Measurements from ENCODE around the gene CIPC. TPM values are rescaled to one million over a fixed set of nuclear protein-coding genes. Genes with fewer than 3 reads are reported as not detected.

The CIPC gene
- total RNA-seq, 1 donor from 2014 or later, result 43.2 TPM

DNA sequence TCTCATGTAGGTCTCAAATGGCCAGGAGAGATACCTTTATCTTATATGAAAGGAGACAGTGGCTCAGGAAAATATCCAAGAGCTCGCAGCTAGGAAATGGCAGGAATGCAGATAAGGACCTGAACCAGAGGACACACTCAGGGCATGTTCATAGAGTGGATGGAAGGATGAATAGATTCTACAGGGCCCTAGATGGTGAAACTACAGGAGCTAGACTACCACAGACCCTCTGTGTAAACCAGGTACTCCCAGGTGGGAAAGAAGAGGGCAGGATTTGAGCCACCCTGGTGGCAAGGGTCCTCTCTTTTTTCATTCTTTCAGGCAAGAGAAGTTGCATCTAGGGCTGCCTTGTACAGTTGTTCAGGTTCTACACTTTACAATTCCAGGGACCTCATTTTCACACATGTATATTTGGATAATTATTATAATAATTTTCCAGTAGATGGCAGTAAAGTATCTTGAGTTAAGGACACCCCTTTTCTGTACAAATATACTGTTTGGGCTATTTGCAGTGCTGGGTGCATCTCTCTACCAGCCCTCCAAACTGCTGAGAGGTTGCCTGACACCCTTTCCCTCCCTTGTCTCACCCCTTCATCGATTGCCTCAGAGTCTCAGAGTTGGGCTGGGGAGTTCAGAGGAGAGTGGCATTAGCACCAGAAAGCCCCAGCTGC lies 54.0 kb downstream of the CIPC start:
- DNase-seq (ENCODE audit: extremely low spot score in 2 of 2), result no peak
- intact Hi-C loops (cut with DNase I), result no loop called here
- Histone ChIP-seq H3K36me3 (no peaks in the 10 kb centered on the region), H3K27ac (no peak overlapping the region), H3K9me3 (no peaks in the 10 kb centered on the region), H3K4me1 (no peaks in the 10 kb centered on the region), H3K4me3 (no peak overlapping the region), H3K27me3 (no peaks in the 10 kb centered on the region)
- TF ChIP-seq, protein P1, sequence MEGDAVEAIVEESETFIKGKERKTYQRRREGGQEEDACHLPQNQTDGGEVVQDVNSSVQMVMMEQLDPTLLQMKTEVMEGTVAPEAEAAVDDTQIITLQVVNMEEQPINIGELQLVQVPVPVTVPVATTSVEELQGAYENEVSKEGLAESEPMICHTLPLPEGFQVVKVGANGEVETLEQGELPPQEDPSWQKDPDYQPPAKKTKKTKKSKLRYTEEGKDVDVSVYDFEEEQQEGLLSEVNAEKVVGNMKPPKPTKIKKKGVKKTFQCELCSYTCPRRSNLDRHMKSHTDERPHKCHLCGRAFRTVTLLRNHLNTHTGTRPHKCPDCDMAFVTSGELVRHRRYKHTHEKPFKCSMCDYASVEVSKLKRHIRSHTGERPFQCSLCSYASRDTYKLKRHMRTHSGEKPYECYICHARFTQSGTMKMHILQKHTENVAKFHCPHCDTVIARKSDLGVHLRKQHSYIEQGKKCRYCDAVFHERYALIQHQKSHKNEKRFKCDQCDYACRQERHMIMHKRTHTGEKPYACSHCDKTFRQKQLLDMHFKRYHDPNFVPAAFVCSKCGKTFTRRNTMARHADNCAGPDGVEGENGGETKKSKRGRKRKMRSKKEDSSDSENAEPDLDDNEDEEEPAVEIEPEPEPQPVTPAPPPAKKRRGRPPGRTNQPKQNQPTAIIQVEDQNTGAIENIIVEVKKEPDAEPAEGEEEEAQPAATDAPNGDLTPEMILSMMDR (IDR thresholded peaks at IDR 0.05), result no peak
- TF ChIP-seq POLR2A (IDR thresholded peaks at IDR 0.05), result no peak
- TF ChIP-seq POLR2AphosphoS5 (IDR thresholded peaks at IDR 0.05; ENCODE audit: insufficient read depth in 1 of 2, low read depth in 1 of 2), result no peak

DNA sequence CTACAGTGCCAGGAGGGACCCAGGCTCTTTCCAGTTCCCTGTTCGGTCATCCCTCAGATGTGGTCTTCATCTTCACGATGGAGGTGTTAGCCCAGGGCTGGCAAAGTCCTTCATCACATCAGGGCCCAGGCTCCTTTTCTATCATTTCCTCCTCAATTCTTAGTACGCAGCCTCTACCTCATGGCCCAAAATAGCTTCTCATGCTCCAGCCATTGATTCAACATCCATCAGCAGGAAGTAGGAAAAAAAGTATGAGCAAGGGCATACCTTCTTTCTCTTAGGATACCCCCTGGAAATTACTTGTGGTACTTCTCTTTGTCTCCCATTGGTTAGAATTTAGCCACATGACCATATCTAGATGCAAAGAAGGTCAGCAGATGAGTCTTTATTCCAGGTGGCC lies 55.7 kb downstream of the CIPC start:
- H3K27me3 ChIP-seq, result no peaks in the 10 kb centered on the region
- no peaks in the 10 kb centered on the region for H3K36me3 ChIP-seq
- H3K4me1 ChIP-seq, result peaks cover 11% of the 10 kb centered on the region
- H3K27ac ChIP-seq, result no peak overlapping the region
- no peak overlapping the region for H3K4me3 ChIP-seq
- no peak for DNase-seq (ENCODE audit: extremely low spot score in 2 of 2)
- TF ChIP-seq POLR2AphosphoS5 (IDR thresholded peaks at IDR 0.05; ENCODE audit: insufficient read depth in 1 of 2, low read depth in 1 of 2), result no peak
- TF ChIP-seq, protein P1 (IDR thresholded peaks at IDR 0.05), result no peak
- no peak for TF ChIP-seq POLR2A (IDR thresholded peaks at IDR 0.05)
- no peaks in the 10 kb centered on the region for H3K9me3 ChIP-seq
- intact Hi-C loops (cut with DNase I), result no loop called here

DNA sequence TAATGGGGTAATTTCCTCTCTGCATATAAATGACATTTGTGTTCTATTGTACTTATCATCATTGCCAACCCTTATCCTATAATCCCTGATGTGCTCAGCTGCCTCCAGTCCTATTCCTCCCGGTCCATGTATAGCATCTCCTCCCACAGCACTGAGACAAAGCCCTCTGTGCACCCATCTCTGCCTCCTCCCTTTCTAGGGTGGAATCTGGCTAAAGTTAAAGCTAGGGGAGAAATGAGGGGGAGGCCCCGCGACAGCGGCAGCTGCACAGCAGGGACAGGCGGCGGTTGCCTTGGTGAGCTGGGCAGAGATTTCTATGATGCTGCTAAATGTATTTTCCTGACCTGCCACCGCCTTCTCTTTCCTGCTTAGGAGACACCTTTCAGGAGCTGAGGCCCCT lies 56.4 kb downstream of the CIPC start:
- Histone ChIP-seq H3K4me3 (no peak overlapping the region), H3K27ac (no peak overlapping the region), H3K36me3 (no peaks in the 10 kb centered on the region), H3K9me3 (no peaks in the 10 kb centered on the region), H3K4me1 (peaks cover 13% of the 10 kb centered on the region), H3K27me3 (no peaks in the 10 kb centered on the region)
- TF ChIP-seq POLR2A (IDR thresholded peaks at IDR 0.05) (no peak), POLR2AphosphoS5 (IDR thresholded peaks at IDR 0.05; ENCODE audit: insufficient read depth in 1 of 2, low read depth in 1 of 2) (no peak)
- TF ChIP-seq, protein P1 (IDR thresholded peaks at IDR 0.05), result no peak
- no peak for DNase-seq (ENCODE audit: extremely low spot score in 2 of 2)
- intact Hi-C loops (cut with DNase I), result no loop called here

DNA sequence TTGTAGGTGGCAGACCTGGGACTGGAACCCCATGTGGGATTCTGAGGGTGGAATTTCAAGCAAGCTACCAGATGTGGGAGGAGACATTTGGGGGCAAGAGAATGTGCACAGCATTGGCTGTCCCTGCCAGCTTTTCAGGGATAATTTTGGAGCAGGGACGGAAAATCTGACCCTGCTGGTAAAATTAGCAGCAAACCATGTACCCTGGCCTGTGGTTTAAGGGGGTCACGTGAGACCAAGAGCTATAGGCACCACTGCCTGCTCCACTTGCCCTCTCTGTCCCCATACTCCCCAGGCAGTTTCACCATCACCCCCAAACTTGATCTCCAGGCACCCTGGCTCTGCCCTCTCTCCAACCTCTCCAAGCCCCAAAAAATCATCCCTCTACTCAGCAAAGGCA lies 57.0 kb downstream of the CIPC start:
- intact Hi-C loops (cut with DNase I), result no loop called here
- H3K9me3 ChIP-seq, result no peaks in the 10 kb centered on the region
- DNase-seq (ENCODE audit: extremely low spot score in 2 of 2), result no peak

DNA sequence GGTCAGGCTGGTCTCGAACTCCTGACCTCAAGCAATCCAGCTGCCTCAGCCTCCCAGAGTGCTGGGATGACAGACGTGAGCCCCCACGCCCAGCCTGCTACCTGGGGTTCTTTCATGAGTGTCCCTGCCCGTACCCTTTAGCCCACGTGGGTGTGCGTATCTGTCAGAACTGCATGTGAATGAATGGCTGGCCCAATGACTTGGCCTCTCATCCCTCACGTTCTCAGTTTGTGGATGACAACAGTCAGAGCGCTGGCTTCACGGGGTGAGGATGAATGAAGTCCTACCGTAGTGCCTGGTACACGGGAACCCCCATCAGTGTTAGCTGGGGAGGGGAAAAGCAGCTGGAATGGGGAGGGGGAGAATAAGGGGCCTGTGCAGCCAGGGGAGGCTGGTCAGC lies 59.7 kb downstream of the CIPC start:
- H3K4me1 ChIP-seq, result peaks cover 13% of the 10 kb centered on the region
- no peak overlapping the region for H3K4me3 ChIP-seq
- no peaks in the 10 kb centered on the region for H3K36me3 ChIP-seq
- H3K27me3 ChIP-seq, result no peaks in the 10 kb centered on the region
- TF ChIP-seq, protein P1 (IDR thresholded peaks at IDR 0.05), result no peak
- TF ChIP-seq POLR2A (IDR thresholded peaks at IDR 0.05) (no peak), POLR2AphosphoS5 (IDR thresholded peaks at IDR 0.05; ENCODE audit: insufficient read depth in 1 of 2, low read depth in 1 of 2) (no peak)
- H3K9me3 ChIP-seq, result no peaks in the 10 kb centered on the region
- no peak for DNase-seq (ENCODE audit: extremely low spot score in 2 of 2)
- intact Hi-C loops (cut with DNase I), result no loop called here
- H3K27ac ChIP-seq, result no peak overlapping the region

More for the DNA sequence above, 57.0 kb downstream of the CIPC start:
- Histone ChIP-seq H3K27me3 (no peaks in the 10 kb centered on the region), H3K4me1 (peaks cover 13% of the 10 kb centered on the region), H3K27ac (no peak overlapping the region), H3K4me3 (no peak overlapping the region), H3K36me3 (no peaks in the 10 kb centered on the region)
- TF ChIP-seq, protein P1 (IDR thresholded peaks at IDR 0.05), result no peak
- TF ChIP-seq POLR2A (IDR thresholded peaks at IDR 0.05) (no peak), POLR2AphosphoS5 (IDR thresholded peaks at IDR 0.05; ENCODE audit: insufficient read depth in 1 of 2, low read depth in 1 of 2) (no peak)
